DMS53 treated with DMSO at 0.1 percent for 48 hours (cell line): ENCODE measurements around the gene ARHGAP12.
"Not testable (repeated sequence)": the region's sequence is repeated elsewhere in the genome, so short reads cannot be mapped to it uniquely, and the experiment has no call there.

Experiments
- DNase-seq: peaks from one replicate; lab custom pipeline; 2025; ENCODE audit not compliant: unreplicated experiment; lab: John Stamatoyannopoulos, UW

Gene ARHGAP12

GRCh38 chr10:31928549-31929260 lies at the start of gene ARHGAP12:
TSS of gene ARHGAP12 (minus strand) at chr10:31928831. CDS start at chr10:31908855, 19,976 bp downstream.
- peak; percentile 57 for DNase-seq

GRCh38 chr10:31978156-31978483 lies 49.5 kb upstream of the ARHGAP12 start:
- no peak for DNase-seq

DNA sequence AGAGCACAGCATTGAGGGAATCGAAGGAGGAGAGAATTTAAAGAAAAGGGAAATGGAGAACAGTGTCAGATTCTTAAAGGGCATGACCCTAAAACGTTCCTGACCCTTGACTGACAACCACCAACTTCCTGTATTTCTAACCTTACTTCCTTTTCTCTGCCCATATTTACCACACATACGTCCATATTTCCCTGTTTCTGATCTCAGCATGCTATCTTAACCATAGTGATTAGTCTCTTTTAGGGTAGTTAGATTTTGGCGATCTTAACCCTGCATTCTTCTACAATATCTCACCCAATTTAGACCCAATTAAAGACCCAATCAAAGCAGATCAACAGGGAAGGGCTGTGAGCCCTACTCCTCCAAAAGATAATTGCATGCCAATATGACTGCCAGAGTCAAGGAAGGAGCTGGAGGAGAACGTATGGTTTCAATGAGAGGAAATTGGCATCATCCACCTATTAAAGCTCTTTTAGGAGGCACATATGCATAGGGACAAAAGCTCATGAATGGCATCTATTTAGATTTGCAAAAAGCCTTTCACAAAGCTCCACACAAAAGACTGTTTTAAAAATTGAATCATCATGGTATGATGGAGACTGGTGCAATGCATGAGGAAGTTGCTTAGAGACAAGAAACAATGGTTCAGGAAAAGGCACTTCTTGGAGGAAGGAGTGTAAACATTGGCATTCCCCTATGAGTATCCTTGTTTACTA lies 49.0 kb upstream of the ARHGAP12 start:
- no peak for DNase-seq

DNA sequence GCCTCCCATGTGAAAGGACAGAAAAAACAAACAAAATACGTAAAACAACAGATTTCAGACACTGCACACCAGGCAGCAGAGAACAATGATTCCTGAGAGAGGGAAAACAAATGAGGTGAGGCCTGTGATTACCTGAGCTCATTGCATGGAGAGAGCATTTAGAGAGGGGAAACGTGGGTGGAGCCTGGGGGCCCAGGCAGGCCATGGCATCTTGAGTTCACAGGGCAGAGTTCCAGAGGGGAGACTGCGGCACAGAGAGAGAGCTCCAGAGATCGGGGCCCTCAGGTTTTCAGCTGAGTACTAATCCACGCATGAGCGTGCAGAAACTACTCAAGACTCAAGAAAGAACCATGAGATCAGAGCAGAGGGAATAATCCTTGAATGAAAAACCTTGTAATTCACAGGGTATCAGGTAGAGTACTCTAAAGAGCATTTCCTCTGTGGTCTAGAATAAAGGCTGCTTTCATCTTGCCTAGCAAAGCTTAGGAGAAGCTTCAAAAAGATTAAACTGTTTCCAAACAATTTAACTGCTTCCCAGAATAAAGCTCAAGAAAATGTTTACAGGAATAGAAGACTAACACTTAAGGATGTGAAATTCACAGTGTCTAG lies 46.6 kb upstream of the ARHGAP12 start:
- DNase-seq: no peak

DNA sequence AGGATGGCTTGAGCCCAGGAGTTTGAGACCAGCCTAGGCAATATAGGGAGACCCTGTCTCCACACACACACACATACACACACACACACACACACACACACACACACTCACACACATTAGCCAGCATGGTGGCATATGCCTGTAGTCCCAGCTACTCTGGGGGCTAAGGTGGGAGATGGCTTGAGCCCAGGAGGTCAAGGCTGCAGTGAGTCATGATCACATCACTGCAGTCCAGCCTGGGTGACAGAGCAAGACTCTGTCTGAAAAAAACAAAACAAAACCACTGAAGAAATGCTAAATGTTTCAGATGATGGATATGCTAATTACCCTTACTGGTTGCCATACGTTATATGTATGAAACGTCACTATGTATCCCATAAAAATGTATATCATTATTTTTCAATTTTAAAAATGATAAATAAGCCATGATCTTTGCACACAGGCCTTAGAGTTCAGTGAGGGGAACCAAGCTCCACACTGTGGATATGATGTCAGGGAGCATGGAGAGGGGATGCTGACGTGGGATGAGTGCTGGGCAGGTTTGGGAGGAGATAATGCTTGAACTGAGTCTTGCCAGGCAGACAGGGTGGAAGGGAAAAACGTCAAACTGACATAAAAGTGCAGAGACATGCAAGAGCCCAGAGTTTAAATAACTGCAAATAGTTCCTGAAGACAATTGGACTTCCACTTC lies 45.9 kb upstream of the ARHGAP12 start:
- DNase-seq: no peak

DNA sequence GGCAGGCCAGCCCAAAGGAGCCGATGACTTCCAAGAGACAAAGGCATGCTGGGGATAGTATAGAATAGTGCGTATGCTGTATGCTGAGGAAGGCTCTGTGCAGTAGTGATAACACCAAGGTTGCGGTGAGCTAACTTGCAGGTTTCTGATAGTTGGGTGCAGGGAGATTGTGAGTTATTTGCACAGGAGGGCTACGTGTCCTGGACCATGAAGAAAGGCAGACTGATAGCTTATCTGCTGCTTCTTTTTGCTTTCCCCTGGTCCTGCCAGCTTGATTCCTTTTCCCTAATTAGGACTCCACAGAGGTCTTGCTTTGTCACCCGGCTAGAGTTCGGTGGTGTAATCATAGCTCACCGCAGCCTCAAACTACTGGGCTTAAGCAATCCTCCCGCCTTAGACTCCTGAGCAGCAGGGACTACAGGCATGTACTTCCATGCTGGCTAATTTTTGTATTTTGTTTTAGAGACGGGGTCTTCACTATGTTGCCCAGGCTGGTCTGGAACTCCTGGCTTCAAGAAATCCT lies 43.9 kb upstream of the ARHGAP12 start:
- no peak for DNase-seq

GRCh38 chr10:31969847-31970246 lies 41.2 kb upstream of the ARHGAP12 start:
- DNase-seq: not testable (repeated sequence)

DNA sequence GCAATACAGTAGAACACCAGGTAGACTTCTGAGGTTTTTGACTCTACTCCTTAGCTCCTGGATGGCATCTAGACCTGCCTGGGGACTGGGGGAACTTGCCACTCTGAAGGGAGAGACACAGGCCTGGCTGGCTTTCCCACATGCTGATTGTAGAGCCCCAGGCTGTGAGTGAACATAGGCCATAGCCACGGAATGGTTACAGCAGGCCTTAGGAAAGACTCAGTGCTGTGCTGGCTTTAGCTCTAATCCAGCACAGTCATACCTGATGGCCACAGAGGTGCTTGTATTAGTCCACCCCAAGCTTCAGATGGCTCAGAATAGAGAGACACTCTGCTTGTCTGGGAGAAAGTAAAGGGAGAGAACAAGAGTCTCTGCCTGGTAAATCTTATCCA lies 35.0 kb upstream of the ARHGAP12 start:
- no peak for DNase-seq

DNA sequence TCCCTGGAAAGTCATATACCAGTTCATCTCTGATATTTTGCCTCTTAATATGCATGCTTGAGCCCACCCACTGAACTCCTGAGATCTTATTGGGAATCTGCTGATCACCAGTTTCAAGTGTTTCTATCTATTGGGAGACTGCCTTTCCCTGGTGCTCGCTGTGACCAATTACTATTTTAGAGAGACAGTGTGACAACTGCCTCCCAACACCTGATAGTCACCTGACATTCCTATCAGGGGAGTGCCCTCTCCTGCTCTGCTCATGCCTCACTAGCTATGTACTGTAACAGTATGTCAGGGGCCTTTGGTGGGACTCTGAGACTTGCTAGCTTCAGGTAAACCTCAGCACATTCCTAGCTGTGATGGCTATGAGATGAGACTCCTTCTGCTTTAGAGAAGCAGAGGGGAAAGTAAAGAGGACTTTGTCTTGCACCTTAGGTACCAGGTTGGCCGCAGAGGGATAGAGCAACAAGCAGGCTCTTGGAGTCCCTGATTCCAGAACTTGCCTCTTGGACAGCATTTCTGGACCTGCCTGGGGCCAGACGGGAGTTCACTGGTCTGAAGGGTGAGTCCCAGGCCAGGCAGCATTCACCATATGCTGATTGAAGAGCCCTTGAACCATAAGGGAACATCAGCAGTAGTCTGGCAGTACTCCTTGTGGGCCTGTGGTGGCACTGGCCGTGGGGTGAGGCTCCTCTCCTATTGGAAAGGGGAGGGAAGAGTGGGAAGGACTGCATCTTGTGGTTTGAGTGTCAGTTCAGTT lies 34.4 kb upstream of the ARHGAP12 start:
- DNase-seq: no peak

GRCh38 chr10:31961277-31962074 lies 32.8 kb upstream of the ARHGAP12 start:
- peak; percentile 51 for DNase-seq

- DNase-seq: no peak
These were observed 31.0 kb upstream of the ARHGAP12 start for GRCh38 chr10:31959461-31960173.

DNA sequence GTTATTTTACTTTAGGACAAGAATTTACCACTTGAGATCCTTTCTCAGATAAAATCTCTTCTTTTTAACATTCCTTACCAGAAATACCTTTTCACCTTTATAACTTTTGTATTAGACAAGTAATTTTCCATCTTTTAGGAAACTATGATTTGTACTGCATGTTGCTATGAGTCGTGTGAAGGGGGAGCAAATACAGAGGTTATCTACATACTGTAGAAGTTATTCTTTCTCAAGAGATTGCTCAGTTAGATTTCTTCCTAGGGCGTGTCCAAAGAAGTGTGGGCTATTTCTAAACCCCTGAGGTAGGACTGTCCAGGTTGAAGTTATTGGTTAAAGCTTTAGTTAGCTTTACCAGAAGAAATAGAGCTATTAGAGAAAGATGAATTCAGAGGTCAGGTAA lies 30.2 kb upstream of the ARHGAP12 start:
- no peak for DNase-seq

DNA sequence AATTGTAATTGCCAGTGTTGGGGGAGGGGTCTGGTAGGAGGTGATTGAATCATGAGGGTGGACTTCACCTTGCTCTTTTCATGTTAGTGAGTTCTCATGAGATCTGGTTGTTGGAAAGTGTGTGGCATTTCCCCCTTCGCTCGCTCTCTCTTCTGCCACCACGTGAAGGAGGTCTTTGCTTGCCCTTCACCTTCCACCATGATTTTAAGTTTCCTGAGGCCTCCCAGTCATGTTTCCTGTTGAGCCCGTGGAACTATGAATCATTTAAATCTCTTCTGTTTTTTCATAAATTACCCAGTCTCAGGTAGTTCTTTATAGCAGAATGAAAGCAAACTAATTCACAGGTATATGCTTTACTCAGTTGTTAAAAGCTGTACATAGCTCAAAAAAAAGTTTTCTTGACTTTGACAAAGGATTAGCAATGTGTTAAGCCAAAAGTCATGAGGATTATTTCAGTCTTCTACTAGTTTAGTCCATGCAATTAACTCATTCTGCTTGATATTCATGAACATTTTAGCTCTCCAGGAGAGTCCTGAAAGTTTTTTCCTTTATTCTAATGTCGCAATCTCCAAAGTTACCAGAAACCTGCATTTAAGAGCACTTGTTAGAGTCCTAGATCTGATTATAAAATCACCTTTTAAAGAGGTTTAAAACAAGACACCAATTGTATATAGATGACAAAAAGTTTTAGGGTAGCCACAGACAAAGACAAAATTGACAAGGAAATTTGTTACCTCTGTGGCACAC lies 27.7 kb upstream of the ARHGAP12 start:
- DNase-seq: no peak

DNA sequence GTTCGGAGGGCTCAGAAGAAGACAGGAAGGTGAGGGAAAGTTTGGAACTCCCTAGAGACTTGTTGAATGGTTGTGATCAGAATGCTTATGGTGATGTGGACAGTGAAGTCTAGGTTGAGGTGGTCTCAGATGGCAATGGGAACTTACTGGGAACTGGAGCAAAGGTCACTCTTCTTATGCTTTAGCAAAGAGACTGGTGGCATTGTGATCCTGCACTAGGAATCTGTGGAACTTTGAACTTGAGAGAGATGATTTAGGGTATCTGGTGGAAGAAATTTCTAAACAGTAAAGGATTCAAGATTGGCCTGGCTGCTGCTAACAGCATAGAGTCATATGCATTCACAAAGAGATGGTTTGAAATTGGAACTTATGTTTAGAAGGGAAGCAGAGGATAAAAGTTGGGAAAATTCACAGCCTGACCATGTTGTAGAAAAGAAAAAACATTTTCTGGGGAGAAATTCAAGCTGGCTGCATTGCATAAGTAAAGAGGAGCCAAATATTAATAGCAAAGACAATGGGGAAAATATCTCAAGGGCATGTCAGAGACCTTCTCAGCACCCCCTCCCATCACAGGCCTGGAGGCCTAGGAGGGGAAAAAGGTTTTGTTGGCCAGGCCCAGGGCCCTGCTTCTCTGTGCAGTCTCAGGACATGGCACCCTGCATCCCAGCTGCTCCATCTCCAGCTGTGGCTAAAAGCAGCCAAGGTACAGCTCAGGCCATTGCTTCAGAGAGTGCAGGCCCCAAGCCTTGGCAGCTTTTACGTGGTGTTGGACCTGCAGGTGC lies 26.0 kb upstream of the ARHGAP12 start:
- no peak for DNase-seq

DNA sequence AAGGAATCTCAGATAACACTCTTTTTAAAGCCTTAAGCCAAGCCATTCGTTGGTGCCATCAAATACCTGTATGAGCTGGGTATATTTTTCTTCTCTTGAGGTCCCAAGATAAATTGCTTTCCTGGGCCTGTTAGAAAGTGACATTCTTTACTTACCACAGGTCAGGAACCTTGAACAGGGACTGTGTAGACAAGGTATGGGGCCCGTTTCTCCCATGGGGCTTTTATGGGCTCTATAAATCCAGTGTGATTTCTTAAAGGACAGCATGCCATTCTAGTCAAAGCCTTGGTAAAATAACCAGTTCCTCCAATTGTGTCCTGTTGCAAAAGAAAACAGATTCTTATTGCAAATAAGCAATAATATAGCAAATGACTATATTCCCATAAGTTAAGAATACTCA lies 24.8 kb upstream of the ARHGAP12 start:
- no peak for DNase-seq

- DNase-seq: no peak
These were observed 24.4 kb upstream of the ARHGAP12 start for GRCh38 chr10:31953080-31953479.

GRCh38 chr10:31952066-31952465 lies 23.4 kb upstream of the ARHGAP12 start:
- DNase-seq: no peak

DNA sequence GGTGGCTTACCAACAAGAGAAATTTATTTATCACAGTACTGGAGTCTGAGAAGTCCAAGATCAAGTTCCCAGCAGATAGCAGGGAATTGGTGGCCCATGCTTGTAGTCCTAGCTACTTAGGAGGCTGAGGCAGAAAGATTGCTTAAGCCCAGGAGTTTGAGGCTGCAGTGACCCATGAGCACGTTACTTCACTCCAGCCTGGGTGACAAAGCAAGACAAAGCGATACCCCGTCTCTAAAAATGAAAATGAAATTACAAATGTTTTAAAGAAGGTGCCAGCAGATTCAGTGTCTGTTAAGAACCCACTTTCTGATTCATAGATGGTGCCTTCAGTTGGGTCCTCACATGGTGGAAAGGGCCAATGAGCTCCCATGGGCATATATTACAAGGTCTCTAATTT lies 20.6 kb upstream of the ARHGAP12 start:
- DNase-seq: no peak
